ENCODE measurements around the gene SPEG.

The SPEG gene

GRCh38 chr2:219437690-219438206, 3.1 kb downstream of the SPEG start:
- Histone ChIP-seq H3K9ac (ENCODE audit: low read length) (no peak overlapping the region), H3K36me3 (ENCODE audit: insufficient read depth, low read length) (no peaks in the 10 kb centered on the region), H2AFZ (ENCODE audit: low read length) (no peak overlapping the region), H4K20me1 (ENCODE audit: insufficient read depth, low read length) (no peaks in the 10 kb centered on the region), H3K79me2 (ENCODE audit: insufficient read depth, low read length) (no peaks in the 10 kb centered on the region), H3K9me2 (ENCODE audit: low read depth, low read length) (no peaks in the 10 kb centered on the region), H3K4me2 (ENCODE audit: low read length) (no peak overlapping the region), H3K27ac (ENCODE audit: low read depth, low read length, poor library complexity, severe bottlenecking) (no peak overlapping the region), H3K4me3 (ENCODE audit: low read depth, low read length, poor library complexity, severe bottlenecking) (no peak overlapping the region), H3F3A (ENCODE audit: insufficient read depth, low read length) (no peaks in the 10 kb centered on the region), H3K4me1 (ENCODE audit: insufficient read depth, low read length, severe bottlenecking) (no peaks in the 10 kb centered on the region), H3K27me3 (ENCODE audit: insufficient read depth, low read length) (peaks cover under 1% of the 10 kb centered on the region; the same call in 1 of the 2 replicates), H3K9me3 (ENCODE audit: low read length) (no peaks in the 10 kb centered on the region)
- TF ChIP-seq EZH2 (IDR thresholded peaks at IDR 0.05; ENCODE audit: borderline replicate concordance, low read length) (no peak), CTCF (IDR thresholded peaks at IDR 0.05; ENCODE audit: low read length) (no peak)

GRCh38 chr2:219438453-219438852, 3.8 kb downstream of the SPEG start:
- no peak overlapping the region for H2AFZ ChIP-seq (ENCODE audit: low read length)
- TF ChIP-seq CTCF (IDR thresholded peaks at IDR 0.05; ENCODE audit: low read length): no peak
- TF ChIP-seq EZH2 (IDR thresholded peaks at IDR 0.05; ENCODE audit: borderline replicate concordance, low read length): no peak
- H4K20me1 ChIP-seq (ENCODE audit: insufficient read depth, low read length): no peaks in the 10 kb centered on the region
- H3K9ac ChIP-seq (ENCODE audit: low read length): no peak overlapping the region
- H3K4me2 ChIP-seq (ENCODE audit: low read length): no peak overlapping the region
- peaks cover 6% of the 10 kb centered on the region; the same call in 1 of the 2 replicates for H3K27me3 ChIP-seq (ENCODE audit: insufficient read depth, low read length)
- H3K36me3 ChIP-seq (ENCODE audit: insufficient read depth, low read length): no peaks in the 10 kb centered on the region
- H3K79me2 ChIP-seq (ENCODE audit: insufficient read depth, low read length): no peaks in the 10 kb centered on the region
- H3K27ac ChIP-seq (ENCODE audit: low read depth, low read length, poor library complexity, severe bottlenecking): no peak overlapping the region
- no peaks in the 10 kb centered on the region for H3K9me3 ChIP-seq (ENCODE audit: low read length)
- H3K9me2 ChIP-seq (ENCODE audit: low read depth, low read length): no peaks in the 10 kb centered on the region
- H3K4me1 ChIP-seq (ENCODE audit: insufficient read depth, low read length, severe bottlenecking): no peaks in the 10 kb centered on the region
- no peak overlapping the region for H3K4me3 ChIP-seq (ENCODE audit: low read depth, low read length, poor library complexity, severe bottlenecking)
- no peaks in the 10 kb centered on the region for H3F3A ChIP-seq (ENCODE audit: insufficient read depth, low read length)

GRCh38 chr2:219439506-219439905, 4.9 kb downstream of the SPEG start:
- Histone ChIP-seq H3K4me1 (ENCODE audit: insufficient read depth, low read length, severe bottlenecking) (no peaks in the 10 kb centered on the region), H3K4me2 (ENCODE audit: low read length) (no peak overlapping the region), H3K27ac (ENCODE audit: low read depth, low read length, poor library complexity, severe bottlenecking) (no peak overlapping the region), H3K27me3 (ENCODE audit: insufficient read depth, low read length) (peaks cover 6% of the 10 kb centered on the region; the same call in 1 of the 2 replicates), H3K4me3 (ENCODE audit: low read depth, low read length, poor library complexity, severe bottlenecking) (no peak overlapping the region), H2AFZ (ENCODE audit: low read length) (no peak overlapping the region), H3K9me3 (ENCODE audit: low read length) (no peaks in the 10 kb centered on the region), H3F3A (ENCODE audit: insufficient read depth, low read length) (no peaks in the 10 kb centered on the region), H3K79me2 (ENCODE audit: insufficient read depth, low read length) (no peaks in the 10 kb centered on the region), H3K9ac (ENCODE audit: low read length) (no peak overlapping the region), H4K20me1 (ENCODE audit: insufficient read depth, low read length) (no peaks in the 10 kb centered on the region), H3K36me3 (ENCODE audit: insufficient read depth, low read length) (no peaks in the 10 kb centered on the region), H3K9me2 (ENCODE audit: low read depth, low read length) (no peaks in the 10 kb centered on the region)
- TF ChIP-seq EZH2 (IDR thresholded peaks at IDR 0.05; ENCODE audit: borderline replicate concordance, low read length) (no peak), CTCF (IDR thresholded peaks at IDR 0.05; ENCODE audit: low read length) (no peak)

All from OCI-LY1 (cell line).